ENCODE measurements around the gene S100A10. TPM values are rescaled to one million over a fixed set of nuclear protein-coding genes. Genes with fewer than 3 reads are reported as not detected.

Gene S100A10
- total RNA-seq, 1 donor from 2014 or later: 148 TPM

- DNase-seq: peak; percentile 48
Measured at GRCh38 chr1:151961833-151962232, 31.8 kb downstream of the S100A10 start.

DNA sequence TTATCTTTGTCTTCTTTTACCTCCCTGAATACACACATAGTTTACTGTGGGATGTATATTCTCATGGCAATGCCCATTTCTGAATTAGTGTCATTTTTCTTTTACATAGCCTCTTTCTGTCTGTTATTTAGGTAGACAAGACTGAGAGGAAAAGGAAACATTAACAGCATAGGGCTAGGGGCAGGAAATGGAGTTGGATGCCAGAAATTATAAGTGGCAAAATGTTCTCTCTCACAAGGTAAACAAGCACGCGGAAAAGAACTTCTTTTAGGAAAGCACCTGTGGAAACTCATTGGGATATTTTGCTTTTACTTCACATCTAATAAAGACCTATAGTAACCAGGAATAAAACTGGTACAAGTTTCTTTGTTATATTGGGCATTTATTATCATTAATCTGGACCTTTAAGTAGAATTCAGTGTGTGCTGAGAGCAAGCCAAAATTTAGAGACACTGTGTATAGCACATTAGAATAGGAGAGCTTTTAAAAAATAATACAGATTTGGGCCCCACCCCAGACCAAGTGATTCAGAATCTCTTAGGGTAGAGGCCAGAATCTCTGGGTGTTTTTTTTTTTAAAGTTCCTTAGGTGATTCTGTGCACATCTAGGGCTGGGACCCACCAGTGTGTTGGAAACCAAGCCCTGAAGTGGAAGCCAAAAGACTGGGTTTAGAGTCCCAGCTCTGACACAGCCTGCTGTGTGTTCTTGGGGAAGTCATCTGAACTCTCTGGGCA is 32.7 kb downstream of the S100A10 start:
- peak; percentile 47 for DNase-seq

DNA sequence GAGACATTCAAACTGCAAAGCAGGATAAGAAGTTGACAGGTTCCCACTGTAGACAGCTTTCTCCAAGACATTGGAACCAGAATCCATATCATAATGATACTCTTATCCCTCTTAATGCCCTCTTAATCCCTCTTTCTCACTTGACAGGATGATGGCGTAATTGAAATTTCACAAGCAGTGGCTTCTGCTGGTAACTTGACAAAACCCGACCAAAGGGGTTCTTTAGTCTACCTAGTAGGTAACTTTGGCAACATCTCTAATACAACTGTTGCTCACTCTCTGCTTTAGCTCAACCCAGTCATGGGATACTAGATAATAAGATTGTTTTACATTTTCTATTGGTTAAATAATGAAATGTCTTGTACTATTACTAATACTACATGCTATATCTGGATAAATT is 34.7 kb downstream of the S100A10 start:
- no peak for DNase-seq

GRCh38 chr1:151956957-151957497 is 36.6 kb downstream of the S100A10 start:
- no peak for DNase-seq

DNA sequence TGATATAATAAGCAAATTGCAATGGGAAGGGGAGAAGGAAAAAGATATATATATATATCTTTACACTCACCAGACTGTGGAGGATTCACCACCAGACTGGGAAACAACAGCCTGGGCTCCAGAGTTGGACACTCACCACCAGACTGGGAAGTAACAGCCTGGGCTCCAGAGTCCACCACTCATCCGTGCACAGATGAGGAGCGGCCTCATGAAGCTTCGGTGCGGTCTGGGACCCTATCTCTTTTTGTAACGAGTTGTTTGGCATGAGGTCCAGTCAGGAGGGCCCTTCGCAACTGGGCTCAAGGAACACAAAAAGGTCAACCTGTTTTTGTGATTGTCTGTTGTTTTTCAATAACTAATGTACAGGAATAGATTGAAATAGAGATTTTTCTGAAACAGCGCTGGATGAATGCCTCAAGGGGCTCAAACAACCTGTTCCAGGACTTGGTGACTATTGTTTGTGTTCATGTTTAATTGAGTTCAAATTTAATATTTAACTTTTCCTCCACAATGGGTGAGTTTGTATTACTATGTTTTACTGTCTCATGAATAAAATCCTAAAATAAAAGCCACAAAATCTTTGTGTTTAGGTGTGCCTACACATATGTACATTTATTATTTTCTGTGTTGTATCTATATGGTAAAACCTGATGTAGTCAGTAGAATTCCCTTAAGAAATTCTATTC is 40.1 kb downstream of the S100A10 start:
- DNase-seq: no peak

- no peak for DNase-seq
Measured at GRCh38 chr1:151952811-151953210, 40.8 kb downstream of the S100A10 start.

- no peak for DNase-seq
Measured at GRCh38 chr1:151949371-151950193, 44.1 kb downstream of the S100A10 start.

DNA sequence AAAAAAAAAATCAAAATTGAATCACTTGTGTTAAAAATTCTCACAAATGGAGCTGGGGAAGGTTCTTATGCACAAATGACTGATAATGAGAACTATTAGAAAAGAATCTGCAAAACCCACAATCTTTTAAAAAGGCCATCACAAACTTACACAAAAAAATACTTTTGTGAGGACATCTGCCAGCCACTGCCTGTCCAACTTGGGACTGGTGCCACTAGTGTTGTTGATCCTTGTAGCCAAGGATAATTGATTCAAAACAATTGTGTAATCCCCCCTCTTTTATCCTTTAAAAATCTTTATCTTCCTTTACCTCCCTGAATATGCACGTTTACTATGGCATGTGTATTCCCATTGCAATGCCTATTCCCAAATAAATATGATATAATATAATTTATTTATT is 45.2 kb downstream of the S100A10 start:
- no peak for DNase-seq

DNA sequence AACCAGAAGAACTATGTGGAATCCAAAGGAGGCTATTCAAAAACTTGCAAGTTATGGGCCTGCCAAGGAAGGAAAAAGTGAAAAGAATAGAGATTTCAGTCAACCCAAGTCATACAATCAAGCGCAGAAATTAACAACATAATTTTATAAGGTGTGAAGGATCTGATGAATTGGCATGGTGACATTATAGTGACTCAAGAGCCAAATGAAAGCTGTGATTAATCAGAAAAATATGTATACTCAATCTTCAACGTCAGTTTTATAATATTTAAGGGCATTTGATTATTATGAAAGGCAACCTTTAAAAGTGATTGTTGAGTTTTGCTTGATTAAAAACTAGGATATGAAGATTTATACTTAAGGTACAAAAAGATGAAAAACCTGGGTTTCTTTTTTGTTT is 46.5 kb downstream of the S100A10 start:
- DNase-seq: no peak

GRCh38 chr1:151945725-151946722 is 47.6 kb downstream of the S100A10 start:
- peak; percentile 97 for DNase-seq

DNA sequence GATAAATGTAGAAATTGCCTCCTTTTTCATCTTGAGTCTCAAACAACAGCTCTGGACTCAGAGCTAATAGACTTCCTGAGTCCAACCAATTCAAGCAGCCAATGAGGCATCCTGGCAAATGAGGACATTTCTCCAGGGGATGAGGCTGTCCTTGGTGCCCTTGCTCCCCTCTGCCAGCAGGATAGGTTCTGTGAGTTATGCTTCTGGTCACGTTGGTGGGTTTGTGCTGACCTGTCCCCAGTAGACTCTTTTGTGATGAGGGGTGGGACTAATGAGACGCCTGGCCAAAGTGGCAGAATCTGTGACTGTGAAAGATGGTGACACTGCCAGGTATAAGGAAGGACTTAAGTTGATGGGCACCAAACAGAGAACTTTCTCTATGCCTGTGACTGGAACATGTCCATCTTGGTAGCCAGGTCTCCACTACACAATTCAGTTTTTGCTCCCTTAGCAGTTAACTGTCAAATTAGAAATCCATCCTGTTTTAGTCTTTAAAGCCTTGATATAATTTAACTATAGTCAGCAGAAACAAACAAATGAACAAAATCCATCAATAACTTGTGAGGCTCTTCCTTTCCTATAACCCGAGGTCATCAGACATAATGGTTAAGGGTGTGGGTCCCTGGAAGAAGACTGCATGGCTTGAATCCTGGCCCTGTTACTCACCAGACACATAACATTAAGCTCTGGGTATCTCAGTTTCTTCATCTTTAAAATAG is 48.6 kb downstream of the S100A10 start:
- DNase-seq: no peak

DNA sequence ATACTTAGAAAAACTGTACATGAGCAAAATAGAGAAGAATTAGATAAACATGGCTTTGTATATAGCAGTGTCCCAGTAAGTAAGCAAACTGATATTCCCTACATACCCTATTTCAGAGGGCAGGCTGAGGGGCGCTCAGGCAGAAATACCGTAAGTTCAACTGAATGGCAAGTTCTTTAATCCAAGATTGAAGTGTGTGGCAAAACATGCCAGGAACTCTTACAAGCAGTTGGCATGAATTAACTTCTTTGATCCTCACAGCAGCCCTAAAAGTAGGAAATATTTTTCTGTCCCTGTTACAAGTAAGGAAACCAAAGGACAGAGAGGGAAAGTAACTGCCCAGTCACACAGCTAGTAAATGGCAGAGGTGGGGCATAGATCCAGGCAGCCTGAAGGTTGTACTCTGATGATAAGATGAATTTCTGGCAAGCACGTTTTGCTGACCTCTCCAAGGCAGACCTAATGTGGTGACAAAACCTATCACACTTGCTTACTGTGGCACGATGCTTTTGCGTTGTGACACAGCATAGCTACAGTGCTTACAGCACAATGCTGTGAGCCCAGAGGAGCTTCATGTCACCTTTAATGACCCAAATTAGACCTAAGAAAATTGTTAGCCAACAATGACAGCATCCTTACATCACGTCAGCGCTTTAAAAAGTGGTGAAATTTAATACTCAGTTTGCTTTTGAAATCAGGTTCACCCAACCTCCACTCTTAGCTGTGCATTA is 49.4 kb downstream of the S100A10 start:
- no peak for DNase-seq

GRCh38 chr1:151943591-151943990 is 50.1 kb downstream of the S100A10 start:
- DNase-seq: no peak

DNA sequence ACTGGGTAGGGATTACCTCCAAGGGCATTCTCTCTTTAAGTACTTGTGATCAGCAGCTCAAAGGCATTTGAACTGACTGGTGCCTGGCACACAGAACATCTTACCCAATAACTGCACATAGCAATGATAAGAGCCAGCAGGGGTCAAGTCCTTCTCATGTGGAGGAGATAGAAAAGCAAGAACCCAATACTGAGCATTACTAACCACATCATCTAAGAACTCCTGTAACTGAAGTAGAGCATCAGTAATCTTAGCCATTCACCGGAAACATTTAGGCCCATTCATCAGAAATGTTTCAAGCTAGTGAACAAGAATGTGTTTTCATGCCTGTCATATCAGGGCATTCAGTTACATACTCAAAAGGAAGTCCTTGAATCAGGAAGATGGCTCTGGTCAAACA is 50.8 kb downstream of the S100A10 start:
- DNase-seq: no peak

DNA sequence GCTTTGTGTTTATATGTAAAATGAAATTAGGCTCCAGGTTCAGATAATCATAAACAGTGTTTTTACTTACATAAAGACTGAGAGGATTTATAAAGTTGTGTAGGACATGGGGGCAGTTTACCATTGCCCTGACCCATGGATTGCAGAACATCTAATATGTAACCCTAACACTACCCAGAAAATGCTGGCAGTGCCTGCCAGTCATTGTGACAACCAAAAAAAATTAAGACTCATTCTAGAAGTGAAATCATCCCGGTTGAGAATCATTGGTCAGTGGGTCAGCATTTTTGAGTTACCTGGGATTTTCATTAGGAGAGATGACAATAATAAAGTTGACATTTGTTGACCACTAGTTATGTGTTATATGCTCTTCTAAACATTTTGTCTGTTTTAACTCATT is 53.1 kb downstream of the S100A10 start:
- DNase-seq: no peak

DNA sequence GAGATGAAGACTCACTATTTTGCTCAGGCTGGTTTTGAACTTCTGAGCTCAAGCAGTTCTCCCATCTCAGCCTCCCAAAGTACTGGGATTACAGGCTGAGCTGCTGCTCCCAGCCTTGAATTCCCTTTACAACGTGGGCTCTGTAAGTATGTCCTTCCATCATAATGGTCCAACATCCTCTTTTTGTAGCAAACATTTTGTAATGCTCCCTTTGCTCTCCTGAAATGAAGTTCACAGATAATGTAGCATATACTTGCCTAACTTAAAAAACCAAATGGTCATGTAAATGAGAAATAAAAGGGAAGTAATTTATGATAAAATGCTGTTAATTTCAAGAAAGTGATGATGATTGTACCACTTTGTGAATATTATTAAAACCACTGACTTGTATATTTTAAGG is 53.9 kb downstream of the S100A10 start:
- DNase-seq: no peak

DNA sequence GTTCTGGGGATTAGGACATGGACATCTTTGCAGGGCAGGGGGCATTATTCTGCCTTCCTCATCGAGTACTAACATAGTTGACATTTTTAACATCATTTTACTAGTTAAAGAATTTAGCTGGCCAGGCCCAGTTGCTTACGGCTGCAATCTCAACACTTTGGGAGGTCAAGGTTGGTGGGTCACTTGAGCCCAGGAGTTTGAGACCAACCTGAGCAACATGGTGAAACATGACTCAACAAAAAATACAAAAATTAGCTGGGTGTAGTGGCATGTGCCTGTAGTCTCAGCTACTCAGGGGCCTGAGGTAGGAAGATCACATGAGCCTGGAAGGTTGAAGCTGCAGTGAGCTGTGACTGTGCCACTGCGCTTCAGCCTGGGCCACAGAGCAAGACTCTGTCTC is 54.5 kb downstream of the S100A10 start:
- DNase-seq: no peak

DNA sequence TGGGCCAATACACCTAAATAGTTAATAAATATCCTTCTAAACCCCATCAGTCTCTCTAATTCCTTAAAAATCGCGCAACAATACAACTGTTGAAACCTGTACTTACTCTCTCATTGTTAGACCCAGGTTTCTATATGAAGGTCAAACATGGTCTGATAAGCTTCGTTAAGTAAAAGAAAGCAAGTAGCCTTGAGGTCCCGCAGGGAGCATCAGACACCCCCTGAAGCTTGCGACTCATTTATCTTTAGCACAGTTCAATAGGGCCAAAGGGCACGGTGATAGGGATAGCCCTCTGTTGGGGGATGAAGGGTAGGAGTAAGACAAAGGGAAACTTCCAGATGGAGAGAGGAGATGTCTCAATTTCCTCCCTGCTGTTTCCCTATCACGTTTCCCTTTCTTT is 57.0 kb downstream of the S100A10 start:
- DNase-seq: no peak

GRCh38 chr1:151935894-151936602 is 57.6 kb downstream of the S100A10 start:
- DNase-seq: no peak

DNA sequence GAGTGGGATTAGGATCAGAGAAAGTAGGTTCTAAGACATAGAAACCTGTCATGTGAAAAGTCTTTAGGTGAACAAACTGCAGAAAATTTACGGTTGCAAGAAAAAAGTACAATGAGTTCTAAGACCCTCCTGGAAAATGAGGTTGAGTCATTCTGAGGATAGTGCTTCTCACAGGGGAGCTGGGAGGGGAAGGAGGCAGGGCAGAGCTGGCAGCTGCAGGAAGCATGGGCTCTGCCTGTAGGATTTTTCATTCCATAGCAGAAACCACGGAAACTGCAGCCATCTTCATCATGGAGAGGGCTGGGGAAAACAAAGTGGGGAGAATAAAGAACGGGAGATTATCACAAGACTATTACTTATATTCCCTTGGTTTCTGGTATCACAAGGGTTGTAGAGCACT is 58.5 kb downstream of the S100A10 start:
- DNase-seq: peak; percentile 65
